ENCODE results near the gene EED.
"Not testable (repeated sequence)": the region's sequence is repeated elsewhere in the genome, so short reads cannot be mapped to it uniquely, and the experiment has no call there.

EED gene

GRCh38 chr11:86247608-86248007 is 3.1 kb downstream of the EED start:
- DNase-seq (ENCODE audit: low read depth in 2 of 2): no peak

- no peak for DNase-seq (ENCODE audit: low read depth in 2 of 2)
Measured at GRCh38 chr11:86248609-86249008, 4.1 kb downstream of the EED start.

- no peak for DNase-seq (ENCODE audit: low read depth in 2 of 2)
Measured at GRCh38 chr11:86249307-86250098, 5.0 kb downstream of the EED start.

- DNase-seq (ENCODE audit: low read depth in 2 of 2): no peak
Measured at GRCh38 chr11:86251345-86251744, 6.8 kb downstream of the EED start.

GRCh38 chr11:86255896-86256295 is 11.3 kb downstream of the EED start:
- DNase-seq (ENCODE audit: low read depth in 2 of 2): no peak

GRCh38 chr11:86256608-86257007 is 12.1 kb downstream of the EED start:
- no peak for DNase-seq (ENCODE audit: low read depth in 2 of 2)

- no peak for DNase-seq (ENCODE audit: low read depth in 2 of 2)
Measured at GRCh38 chr11:86257446-86257845, 12.9 kb downstream of the EED start.

- DNase-seq (ENCODE audit: low read depth in 2 of 2): no peak
Measured at GRCh38 chr11:86259730-86260129, 15.2 kb downstream of the EED start.

- no peak for DNase-seq (ENCODE audit: low read depth in 2 of 2)
Measured at GRCh38 chr11:86261328-86261727, 16.8 kb downstream of the EED start.

GRCh38 chr11:86262387-86262786 is 17.8 kb downstream of the EED start:
- no peak for DNase-seq (ENCODE audit: low read depth in 2 of 2)

- DNase-seq (ENCODE audit: low read depth in 2 of 2): no peak
Measured at GRCh38 chr11:86264649-86265048, 20.1 kb downstream of the EED start.

GRCh38 chr11:86265194-86265593 is 20.6 kb downstream of the EED start:
- no peak for DNase-seq (ENCODE audit: low read depth in 2 of 2)

- DNase-seq (ENCODE audit: low read depth in 2 of 2): no peak
Measured at GRCh38 chr11:86269645-86270044, 25.1 kb downstream of the EED start.

- no peak for DNase-seq (ENCODE audit: low read depth in 2 of 2)
Measured at GRCh38 chr11:86274503-86274902, 29.9 kb downstream of the EED start.

GRCh38 chr11:86274999-86275398 is 30.4 kb downstream of the EED start:
- DNase-seq (ENCODE audit: low read depth in 2 of 2): no peak

GRCh38 chr11:86275493-86276370 is 31.2 kb downstream of the EED start:
- DNase-seq (ENCODE audit: low read depth in 2 of 2): no peak

GRCh38 chr11:86277741-86278140 is 33.2 kb downstream of the EED start:
- DNase-seq (ENCODE audit: low read depth in 2 of 2): no peak

GRCh38 chr11:86278226-86278625 is 33.7 kb downstream of the EED start:
- DNase-seq (ENCODE audit: low read depth in 2 of 2): no peak

- no peak for DNase-seq (ENCODE audit: low read depth in 2 of 2)
Measured at GRCh38 chr11:86279747-86280146, 35.2 kb downstream of the EED start.

GRCh38 chr11:86287468-86287796 is 42.9 kb downstream of the EED start:
- no peak for DNase-seq (ENCODE audit: low read depth in 2 of 2)

- no peak for DNase-seq (ENCODE audit: low read depth in 2 of 2)
Measured at GRCh38 chr11:86288776-86289507, 44.4 kb downstream of the EED start.

GRCh38 chr11:86289508-86290280 is 45.1 kb downstream of the EED start:
- DNase-seq (ENCODE audit: low read depth in 2 of 2): not testable (repeated sequence)

All from stimulated activated CD8-positive, alpha-beta memory T cell treated with anti-CD3 and anti-CD28 coated beads, Interleukin-15, amount 100 ng/mL, for 4 hours (primary cell).